ENCODE results near the gene RFNG. TPM values are rescaled to one million over a fixed set of nuclear protein-coding genes. Genes with fewer than 3 reads are reported as not detected.
A peak's percentile ranks its signal among the peaks of the same experiment; 100 is the strongest.

Gene RFNG
- total and polyA plus RNA-seq, 2 of the 13 experiments (the other 11 are each of a cell fraction or from before 2014, with no cell fraction given): 61.4 to 64.0 TPM

- TF ChIP-seq ZFP36 (IDR thresholded peaks at IDR 0.05; ENCODE audit: borderline replicate concordance, low read depth, low read length, partially characterized antibody) (no peak), ZNF609 (CRISPR knock-in tag; IDR thresholded peaks at IDR 0.05; ENCODE audit: borderline replicate concordance) (no peak), ZNF646 (CRISPR knock-in tag; IDR thresholded peaks at IDR 0.05) (no peak), ZNF44 (CRISPR knock-in tag; IDR thresholded peaks at IDR 0.05) (no peak), PATZ1 (CRISPR knock-in tag; IDR thresholded peaks at IDR 0.05) (peak; percentile 36; the same call in 1 of the 2 replicates), ZBTB3 (CRISPR knock-in tag; IDR thresholded peaks at IDR 0.05; ENCODE audit: borderline replicate concordance, low read depth) (no peak), ZNF691 (CRISPR knock-in tag; IDR thresholded peaks at IDR 0.05; ENCODE audit: borderline replicate concordance, low read depth) (no peak), HMGA1 (CRISPR knock-in tag; conservative IDR thresholded peaks at IDR 0.05) (no peak), ZNF670 (CRISPR knock-in tag; IDR thresholded peaks at IDR 0.05; ENCODE audit: borderline replicate concordance) (peak; percentile 25; the same call in 1 of the 2 replicates), TOPORS (CRISPR knock-in tag; IDR thresholded peaks at IDR 0.05) (no peak), ZNF292 (CRISPR knock-in tag; IDR thresholded peaks at IDR 0.05; ENCODE audit: borderline replicate concordance, low read depth) (no peak), ZNF362 (CRISPR knock-in tag; IDR thresholded peaks at IDR 0.05; ENCODE audit: borderline replicate concordance) (no peak), PCBP2 (optimal IDR thresholded peaks at IDR 0.05; ENCODE audit: low read depth, low read length, poor library complexity, severe bottlenecking) (no peak)
These were observed 28.6 kb downstream of the RFNG start, which contains the start of gene LRRC45 (continued) for GRCh38 chr17:82022981-82023446.
